KBM-7 (cell line): Measurements from ENCODE around the gene ATF3.
A peak's percentile ranks its signal among the peaks of the same experiment; 100 is the strongest.

Experiments used
- DNase-seq: peaks from one replicate; pipeline ENCODE4 v3.0.0-alpha.2; 2015
- in situ Hi-C: fragments of 300-500 bp; cut with MboI; formaldehyde crosslinking; loops from 2 replicates; pipeline ENCODE4 v1.14.3; 2020; ENCODE audit warnings: low sequenced_read_pairs, low pct_unique_long_range_greater_than_20kb, mixed read lengths

Gene ATF3

GRCh38 chr1:212605441-212606394 lies 2.8 kb upstream of the ATF3 start:
- DNase-seq, result peak; percentile 40
- in situ Hi-C loops, result no loop called here

GRCh38 chr1:212606395-212607205 lies 2.0 kb upstream of the ATF3 start:
- in situ Hi-C loops, result no loop called here

DNA sequence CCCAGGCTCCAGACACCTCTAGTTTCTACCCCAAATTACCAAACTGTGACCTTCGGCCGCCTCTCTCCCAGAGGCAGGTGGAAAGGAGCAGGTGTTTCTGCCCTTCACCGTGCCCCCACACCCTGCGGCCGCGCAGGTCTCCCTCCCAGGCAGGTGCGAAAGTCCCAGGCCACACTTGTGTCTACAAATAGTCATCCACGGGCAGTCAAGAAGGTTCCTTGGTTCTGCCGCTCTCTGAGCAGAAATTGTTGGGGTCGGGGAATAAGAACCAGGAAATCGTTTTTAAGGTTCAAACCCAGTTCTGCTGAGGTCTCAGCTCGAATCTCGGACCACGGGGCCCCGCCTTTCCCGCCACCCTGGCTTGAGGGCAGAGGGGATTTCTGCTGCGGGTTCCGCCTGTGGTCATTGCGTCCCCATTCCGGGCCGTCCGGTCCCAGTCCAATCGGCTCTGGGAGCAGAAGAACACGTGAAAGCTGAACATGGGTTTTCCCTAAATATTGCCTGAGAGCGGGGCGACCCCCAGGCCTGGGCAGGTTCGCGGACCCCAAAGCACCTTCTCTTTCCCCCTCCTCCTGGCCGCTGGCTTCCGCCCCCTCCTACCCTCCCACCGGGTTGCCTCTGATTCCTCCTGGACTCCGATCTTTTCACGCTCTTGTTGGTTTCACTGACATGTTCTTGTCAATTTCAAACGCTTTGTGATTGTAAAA lies 1.2 kb upstream of the ATF3 start:
- peak; percentile 35 for DNase-seq
- in situ Hi-C loops, result no loop called here

More at GRCh38 chr1:212606395-212607205, 2.0 kb upstream of the ATF3 start:
- peak; percentile 39 for DNase-seq

DNA sequence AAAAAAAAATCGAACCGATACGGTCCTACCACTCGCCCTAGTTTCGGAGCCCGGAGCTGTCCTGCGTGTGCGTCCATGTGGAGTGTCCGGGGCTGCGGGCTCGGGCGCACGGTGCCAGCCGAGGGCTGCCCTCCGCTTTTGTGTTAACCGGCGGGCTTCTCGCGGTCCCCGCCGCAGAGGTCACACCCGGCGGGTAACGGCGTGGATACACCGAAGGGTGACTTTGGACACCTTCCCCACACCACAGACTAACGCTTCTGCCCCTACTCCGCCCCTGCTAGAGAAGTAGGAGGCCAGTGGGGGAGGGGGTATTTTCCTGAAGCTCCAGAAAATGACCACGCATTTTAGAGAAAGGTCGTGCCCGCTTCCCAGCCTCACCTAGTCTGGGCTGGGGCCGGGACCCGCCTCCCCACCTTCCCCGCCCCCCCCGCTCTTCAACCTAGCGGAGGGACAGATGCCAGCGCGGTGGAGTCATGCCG lies 609 bp upstream of the ATF3 start:
- in situ Hi-C loops, result no loop called here
- no peak for DNase-seq

DNA sequence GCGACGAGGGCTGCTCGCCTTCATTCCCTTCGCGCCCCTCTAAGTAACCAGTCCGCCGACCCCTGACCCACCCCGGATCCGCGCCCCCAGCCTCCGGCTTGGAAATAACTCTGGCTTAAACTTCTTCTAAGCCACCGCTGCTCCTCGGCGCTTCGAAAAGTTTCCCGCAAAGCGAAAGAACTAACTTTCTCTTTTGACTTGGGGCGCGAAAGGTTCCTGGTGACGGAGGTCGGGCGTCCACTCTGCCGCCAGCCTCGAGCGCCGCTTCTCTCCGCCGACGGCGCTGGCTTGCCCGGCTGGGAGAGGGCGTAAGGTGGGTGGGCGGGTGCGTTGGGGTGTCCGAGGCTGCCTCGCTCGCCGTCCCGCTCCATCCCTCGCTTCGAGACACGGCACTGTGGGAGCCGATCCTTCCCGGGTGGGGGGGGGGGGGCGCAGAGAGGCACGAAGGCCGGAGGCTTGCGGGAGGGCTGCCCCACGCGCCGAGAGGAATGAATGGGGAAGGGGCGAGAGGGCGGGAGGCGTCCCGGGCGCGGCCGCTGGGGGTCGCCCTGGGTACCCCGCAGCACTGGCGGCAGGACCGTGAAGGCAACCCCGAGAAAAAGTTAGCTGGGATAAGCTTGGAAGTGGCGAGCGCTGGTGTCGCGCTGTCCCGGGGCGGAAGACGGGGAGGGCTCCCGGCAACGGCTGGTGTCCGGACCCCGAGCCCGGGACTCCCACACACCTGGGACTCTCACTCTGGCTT lies 569 bp downstream of the ATF3 start:
- in situ Hi-C loops, result no loop called here

GRCh38 chr1:212609701-212610574 lies 1.4 kb downstream of the ATF3 start:
- in situ Hi-C loops, result no loop called here
- DNase-seq, result no peak

More for the DNA sequence above, 569 bp downstream of the ATF3 start:
- DNase-seq, result peak; percentile 82

- in situ Hi-C loops, result no loop called here
- no peak for DNase-seq
These were observed 2.0 kb downstream of the ATF3 start for GRCh38 chr1:212610575-212610967.

GRCh38 chr1:212611000-212611948 lies 2.7 kb downstream of the ATF3 start:
- DNase-seq, result no peak
- in situ Hi-C loops, result no loop called here

GRCh38 chr1:212612041-212612961 lies 3.7 kb downstream of the ATF3 start:
- no peak for DNase-seq
- in situ Hi-C loops, result no loop called here

DNA sequence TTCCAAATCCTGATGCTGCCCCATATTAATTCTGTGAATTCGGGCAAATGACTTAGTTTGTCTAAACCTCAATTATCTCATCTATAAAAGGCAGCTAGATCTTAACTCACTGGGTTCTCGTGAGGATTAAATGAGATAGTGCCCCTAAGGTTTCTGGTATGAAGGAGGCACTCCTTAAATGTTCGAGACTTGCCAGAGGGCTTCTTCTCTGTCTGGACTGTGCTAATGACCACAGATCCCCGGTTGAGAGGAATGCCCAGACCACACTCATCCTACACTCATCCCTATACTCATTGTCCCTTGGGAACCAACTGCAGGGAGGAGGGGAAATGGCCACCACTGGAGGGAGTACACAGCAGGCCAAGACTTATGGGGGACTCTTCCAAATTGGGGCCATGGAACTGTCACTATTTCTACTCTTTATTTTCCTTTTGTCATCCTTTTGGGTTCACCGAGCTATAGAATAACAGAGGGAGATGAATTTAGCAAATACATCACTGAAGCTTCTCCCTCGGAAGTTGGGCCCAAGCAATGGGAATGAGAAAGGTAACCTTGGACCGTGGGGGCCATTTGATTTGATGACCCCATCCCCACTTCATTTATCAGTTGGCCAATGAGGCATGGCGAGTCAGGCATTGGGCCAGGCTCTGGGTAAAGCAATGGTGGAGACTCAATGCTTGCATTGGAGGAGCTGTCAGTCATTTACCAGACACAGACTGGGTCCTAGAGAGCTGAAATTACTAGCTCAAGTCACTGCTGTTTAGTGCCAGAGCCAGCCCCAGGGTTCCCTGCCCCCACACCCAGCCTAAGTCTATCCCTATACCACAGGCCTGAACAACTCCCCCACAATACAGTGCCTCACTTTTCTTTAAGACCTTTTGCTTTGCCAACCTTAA lies 5.1 kb downstream of the ATF3 start:
- no peak for DNase-seq
- in situ Hi-C loops, result no loop called here

DNA sequence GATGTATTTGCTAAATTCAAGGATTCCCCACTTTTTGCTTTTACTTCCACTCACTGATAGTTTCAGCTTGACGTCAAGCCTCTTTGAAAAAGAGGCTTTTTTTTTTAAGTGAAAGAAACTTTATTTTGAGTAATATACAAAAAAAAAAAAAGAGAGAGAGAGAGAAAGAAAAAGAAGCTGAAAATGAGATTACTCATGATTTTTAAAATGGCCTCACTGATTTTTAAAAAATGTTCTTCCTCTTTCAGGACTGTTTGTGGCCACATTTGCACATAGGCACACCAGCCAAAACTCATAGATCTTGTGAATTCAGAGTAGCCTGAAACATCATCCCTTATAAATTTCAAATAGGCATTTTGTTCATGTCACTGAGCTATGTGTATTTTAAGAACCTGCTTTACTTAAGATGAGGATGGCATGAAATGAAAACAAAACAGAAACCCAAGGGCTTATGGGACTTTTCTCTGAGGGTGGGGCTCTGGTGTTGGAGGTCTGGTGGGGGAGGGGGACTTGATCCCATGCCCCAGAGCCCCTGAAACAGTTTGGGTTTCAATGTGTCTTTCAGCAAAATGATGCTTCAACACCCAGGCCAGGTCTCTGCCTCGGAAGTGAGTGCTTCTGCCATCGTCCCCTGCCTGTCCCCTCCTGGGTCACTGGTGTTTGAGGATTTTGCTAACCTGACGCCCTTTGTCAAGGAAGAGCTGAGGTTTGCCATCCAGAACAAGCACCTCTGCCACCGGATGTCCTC lies 6.1 kb downstream of the ATF3 start:
- peak; percentile 28 for DNase-seq
- in situ Hi-C loops, result no loop called here

DNA sequence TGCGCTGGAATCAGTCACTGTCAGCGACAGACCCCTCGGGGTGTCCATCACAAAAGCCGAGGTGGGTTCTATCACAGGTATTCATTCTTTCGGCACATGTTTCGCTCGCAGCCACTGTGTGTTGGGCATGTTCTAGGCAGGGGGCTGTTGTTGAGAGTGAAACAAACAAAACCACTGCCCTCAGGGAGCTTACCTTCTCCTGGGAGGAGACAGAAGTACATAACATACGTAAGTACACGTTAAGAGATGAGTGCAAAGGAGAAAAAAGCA lies 6.6 kb downstream of the ATF3 start:
- DNase-seq, result no peak
- in situ Hi-C loops, result no loop called here

- DNase-seq, result no peak
- in situ Hi-C loops, result no loop called here
These were observed 10.1 kb downstream of the ATF3 start for GRCh38 chr1:212618466-212619210.

GRCh38 chr1:212620293-212620692 lies 11.7 kb downstream of the ATF3 start:
- in situ Hi-C loops, result no loop called here
- DNase-seq, result no peak
